NCI-H524 (cell line): Measurements from ENCODE around the gene CBLC.
A peak's percentile ranks its signal among the peaks of the same experiment; 100 is the strongest.

ENCODE experiments used
- DNase-seq, 2 experiments: peaks; one replicate each; lab custom pipeline; 2025; lab: John Stamatoyannopoulos, UW

The CBLC gene, protein sequence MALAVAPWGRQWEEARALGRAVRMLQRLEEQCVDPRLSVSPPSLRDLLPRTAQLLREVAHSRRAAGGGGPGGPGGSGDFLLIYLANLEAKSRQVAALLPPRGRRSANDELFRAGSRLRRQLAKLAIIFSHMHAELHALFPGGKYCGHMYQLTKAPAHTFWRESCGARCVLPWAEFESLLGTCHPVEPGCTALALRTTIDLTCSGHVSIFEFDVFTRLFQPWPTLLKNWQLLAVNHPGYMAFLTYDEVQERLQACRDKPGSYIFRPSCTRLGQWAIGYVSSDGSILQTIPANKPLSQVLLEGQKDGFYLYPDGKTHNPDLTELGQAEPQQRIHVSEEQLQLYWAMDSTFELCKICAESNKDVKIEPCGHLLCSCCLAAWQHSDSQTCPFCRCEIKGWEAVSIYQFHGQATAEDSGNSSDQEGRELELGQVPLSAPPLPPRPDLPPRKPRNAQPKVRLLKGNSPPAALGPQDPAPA

GRCh38 chr19:44777715-44778347 lies at the start of gene CBLC:
Gene CBLC (plus strand): TSS chr19:44777890. CDS start chr19:44777932, 42 bp downstream.
- DNase-seq, result peak in 1 of 2 experiments; percentile 28

DNA sequence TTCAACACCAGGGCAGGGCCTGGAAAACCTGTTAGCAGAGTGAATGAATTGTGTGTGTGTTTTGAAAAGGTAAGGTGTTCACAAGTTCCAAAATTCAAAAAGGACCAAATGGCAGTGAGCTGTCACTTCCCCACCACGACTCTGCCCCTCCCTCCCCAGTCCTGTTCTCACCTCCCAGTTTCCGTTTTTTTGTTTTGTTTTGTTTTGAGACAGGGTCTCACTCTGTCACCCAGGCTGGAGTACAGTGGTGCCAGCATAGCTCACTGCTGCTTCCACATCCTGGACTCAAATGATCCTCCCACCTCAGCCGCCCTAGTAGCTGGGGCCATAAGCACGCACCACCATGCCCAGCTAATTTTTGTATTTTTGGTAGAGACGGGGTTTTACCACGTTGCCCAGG lies 49.5 kb upstream of the CBLC start:
- no peak for DNase-seq

DNA sequence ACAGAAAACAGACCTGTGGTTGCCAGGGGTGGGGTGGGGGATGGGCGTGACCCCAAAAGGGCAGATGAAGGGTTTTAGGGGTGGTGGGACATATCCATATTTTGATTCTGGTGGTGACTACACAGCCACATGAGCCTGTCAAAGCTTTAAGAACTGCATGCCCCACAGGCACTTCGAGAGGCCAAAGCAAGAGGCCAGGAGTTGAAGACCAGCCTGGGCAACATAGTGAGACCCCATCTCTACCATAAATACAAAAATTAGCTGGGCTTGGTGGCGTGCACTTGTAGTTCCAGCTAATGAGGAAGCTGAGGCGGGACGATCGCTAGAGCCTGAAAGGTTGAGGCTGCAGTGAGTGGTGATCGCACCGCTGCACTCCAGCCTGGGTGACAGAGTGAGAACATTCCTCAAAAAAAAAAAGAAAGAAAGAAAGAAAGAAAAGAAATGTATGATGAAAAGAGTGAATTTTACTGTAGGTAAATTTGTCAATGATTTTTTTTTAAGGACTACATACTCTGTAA lies 48.1 kb upstream of the CBLC start:
- DNase-seq, result no peak

DNA sequence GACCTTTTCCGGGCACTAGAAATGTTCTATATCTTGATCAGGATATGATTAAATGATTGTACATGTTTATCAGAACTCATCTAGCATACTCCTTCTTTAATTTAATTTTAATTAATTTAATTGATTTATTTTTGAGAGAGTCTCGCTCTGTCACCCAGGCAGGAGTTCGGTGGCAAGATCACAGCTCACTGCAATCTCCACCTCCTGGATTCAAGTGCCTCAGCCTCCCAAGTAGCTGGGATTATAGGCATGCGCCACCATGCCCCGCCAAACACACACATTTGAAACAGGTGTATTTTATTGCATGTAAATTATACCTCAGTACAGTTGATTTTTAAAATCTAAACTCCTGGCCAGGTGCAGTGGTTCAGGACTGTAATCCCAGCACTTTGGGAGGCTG lies 46.6 kb upstream of the CBLC start:
- no peak for DNase-seq

GRCh38 chr19:44731622-44732021 lies 46.1 kb upstream of the CBLC start:
- no peak for DNase-seq

GRCh38 chr19:44732235-44733014 lies 45.3 kb upstream of the CBLC start:
- DNase-seq, result no peak

DNA sequence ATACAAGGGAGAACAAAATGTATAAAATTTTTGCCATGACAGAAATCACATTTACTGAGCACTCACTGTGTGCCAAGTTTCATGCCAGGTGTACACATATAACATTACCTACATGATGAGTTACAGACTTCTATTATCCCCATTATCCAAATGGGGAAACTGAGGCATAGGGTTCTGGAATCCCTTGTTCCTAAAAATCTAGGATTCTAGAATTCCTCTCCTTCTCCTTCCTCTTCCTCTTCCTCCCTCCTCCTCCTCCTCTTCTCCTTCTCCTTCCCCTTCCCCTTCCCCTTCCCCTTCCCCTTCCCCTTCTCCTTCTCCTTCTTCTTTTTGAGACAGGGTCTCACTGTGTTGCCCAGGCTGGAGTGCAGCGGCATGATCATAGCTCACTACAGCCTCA lies 43.3 kb upstream of the CBLC start:
- no peak for DNase-seq

DNA sequence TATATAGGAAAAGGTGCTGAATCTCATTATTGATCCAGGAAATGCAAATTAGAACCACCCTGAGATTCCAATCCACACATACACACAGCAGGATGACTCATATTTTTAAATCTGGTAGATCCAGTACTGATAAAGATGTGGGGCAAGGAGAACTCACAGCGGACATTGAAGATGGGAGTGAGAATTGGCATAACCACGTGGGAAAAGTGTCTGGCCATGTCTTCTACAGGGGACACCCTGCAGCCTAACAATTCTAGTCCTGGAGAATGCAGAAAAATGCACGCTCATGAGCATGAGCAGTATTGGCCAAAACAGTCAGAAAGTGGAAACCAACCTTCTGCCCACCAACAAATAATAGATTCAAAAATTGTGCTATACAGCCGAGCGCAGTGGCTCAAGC lies 42.7 kb upstream of the CBLC start:
- DNase-seq, result no peak

GRCh38 chr19:44737238-44738071 lies 40.2 kb upstream of the CBLC start:
- no peak for DNase-seq

- no peak for DNase-seq
Measured at GRCh38 chr19:44738136-44738535, 39.6 kb upstream of the CBLC start.

GRCh38 chr19:44738603-44739558 lies 38.8 kb upstream of the CBLC start:
- DNase-seq, result no peak

- DNase-seq, result no peak
Measured at GRCh38 chr19:44740351-44740824, 37.3 kb upstream of the CBLC start.

- DNase-seq, result no peak
Measured at GRCh38 chr19:44741258-44741731, 36.4 kb upstream of the CBLC start.

DNA sequence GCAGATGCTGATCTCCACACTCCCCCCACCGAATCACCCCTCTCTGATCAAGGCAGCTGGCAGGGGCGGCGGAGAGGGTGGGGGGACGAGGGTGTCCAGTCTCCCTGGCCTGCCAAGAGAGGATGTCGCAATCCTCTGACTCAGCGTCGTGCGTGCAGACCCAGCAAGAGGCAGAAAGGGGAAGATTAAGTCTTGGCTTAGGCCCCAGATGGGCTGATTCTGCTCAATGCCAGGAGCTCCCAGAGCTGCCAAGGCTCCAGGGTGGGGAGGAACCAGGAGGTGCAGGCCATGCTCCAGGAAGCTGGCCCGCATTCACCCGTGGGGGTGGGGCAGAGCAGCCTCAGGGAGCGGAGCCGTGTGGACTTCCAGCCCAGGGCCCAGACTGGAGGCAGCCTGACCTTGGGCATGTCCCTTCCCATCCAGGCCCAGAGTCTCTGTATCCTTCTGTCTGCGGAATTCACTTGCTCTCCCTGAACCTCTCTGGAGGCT lies 35.8 kb upstream of the CBLC start:
- peak; percentile 44 to 77 for DNase-seq

- DNase-seq, result no peak
Measured at GRCh38 chr19:44742330-44743061, 35.2 kb upstream of the CBLC start.

DNA sequence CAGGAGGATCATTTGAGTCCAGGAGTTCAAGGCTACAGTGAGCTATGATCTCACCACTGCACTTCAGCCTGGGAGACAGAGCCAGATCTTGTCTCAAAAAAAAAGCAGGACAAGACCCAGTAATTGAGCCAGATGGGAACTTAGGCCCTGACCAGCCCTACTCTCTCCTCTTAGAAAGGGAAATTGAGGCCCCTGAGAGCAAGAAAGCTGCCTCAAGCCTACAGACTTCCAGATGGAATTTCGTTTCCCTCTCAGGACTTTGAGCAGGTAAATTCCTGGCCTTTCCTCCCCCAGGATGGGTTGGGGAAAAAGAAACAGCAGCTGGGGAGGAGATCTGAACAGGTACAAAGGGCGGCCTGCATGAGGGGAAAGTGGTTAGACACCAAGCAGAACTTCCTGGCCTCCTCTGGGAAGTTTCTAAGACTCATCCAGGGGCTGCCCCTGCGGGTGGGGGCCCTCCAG lies 32.8 kb upstream of the CBLC start:
- DNase-seq, result no peak

- no peak for DNase-seq
Measured at GRCh38 chr19:44745341-44745831, 32.3 kb upstream of the CBLC start.

DNA sequence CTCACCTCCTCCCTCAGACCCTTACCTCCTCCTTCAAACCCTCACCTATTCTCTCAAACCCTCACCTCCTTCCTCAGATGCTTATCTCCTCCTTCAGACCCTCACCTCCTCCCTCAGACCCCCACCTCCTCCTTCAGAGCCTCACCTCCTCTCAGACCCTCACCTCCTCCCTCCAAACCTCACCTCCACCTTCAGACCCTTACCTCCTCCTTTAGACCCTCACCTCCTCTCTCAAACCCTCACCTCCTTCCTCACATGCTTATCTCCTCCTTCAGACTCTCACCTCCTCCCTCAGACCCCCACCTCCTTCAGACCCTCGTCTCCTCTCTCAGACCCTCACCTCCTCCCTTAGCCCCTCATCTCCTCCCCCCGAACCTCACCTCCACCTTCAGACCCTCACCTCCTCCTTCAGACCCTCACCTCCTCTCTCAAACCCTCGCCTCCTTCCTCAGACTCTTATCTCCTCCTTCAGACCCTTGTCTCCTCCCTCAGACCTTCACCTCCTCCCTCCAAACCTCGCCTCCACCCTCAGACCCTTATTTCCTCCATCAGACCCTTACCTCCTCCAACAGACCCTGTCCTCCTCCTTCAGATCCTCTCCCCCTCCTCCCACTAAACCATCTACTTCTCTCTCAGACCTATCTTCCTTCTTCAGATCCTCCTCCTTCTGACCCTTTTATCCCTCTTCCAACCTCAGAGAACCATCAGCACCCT lies 31.6 kb upstream of the CBLC start:
- DNase-seq, result no peak
